ENCODE data around the gene INHBA. TPM values are rescaled to one million over a fixed set of nuclear protein-coding genes. Genes with fewer than 3 reads are reported as not detected.

The INHBA gene
- total RNA-seq, 1 donor from 2014 or later: 70.2 TPM

GRCh38 chr7:41729059-41729458 lies 26.2 kb upstream of the INHBA start:
- no peaks in the 10 kb centered on the region for H3K27me3 ChIP-seq
- H3K9me3 ChIP-seq: no peaks in the 10 kb centered on the region
- H3K4me1 ChIP-seq: peaks cover 5% of the 10 kb centered on the region
- TF ChIP-seq, protein P1, sequence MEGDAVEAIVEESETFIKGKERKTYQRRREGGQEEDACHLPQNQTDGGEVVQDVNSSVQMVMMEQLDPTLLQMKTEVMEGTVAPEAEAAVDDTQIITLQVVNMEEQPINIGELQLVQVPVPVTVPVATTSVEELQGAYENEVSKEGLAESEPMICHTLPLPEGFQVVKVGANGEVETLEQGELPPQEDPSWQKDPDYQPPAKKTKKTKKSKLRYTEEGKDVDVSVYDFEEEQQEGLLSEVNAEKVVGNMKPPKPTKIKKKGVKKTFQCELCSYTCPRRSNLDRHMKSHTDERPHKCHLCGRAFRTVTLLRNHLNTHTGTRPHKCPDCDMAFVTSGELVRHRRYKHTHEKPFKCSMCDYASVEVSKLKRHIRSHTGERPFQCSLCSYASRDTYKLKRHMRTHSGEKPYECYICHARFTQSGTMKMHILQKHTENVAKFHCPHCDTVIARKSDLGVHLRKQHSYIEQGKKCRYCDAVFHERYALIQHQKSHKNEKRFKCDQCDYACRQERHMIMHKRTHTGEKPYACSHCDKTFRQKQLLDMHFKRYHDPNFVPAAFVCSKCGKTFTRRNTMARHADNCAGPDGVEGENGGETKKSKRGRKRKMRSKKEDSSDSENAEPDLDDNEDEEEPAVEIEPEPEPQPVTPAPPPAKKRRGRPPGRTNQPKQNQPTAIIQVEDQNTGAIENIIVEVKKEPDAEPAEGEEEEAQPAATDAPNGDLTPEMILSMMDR (IDR thresholded peaks at IDR 0.05): no peak
- H3K4me3 ChIP-seq: no peak overlapping the region
- intact Hi-C loops (cut with DNase I): no loop called here
- H3K27ac ChIP-seq: no peak overlapping the region
- DNase-seq (no peak), ATAC-seq (no peak)
- no peaks in the 10 kb centered on the region for H3K36me3 ChIP-seq

GRCh38 chr7:41725013-41725412 lies 22.1 kb upstream of the INHBA start:
- intact Hi-C loops (cut with DNase I): no loop called here
- TF ChIP-seq, protein P1 (IDR thresholded peaks at IDR 0.05): no peak
- no peak for ATAC-seq

GRCh38 chr7:41720886-41721285 lies 18.0 kb upstream of the INHBA start:
- TF ChIP-seq, protein P1 (IDR thresholded peaks at IDR 0.05): no peak

More at GRCh38 chr7:41725013-41725412, 22.1 kb upstream of the INHBA start:
- H3K4me3 ChIP-seq: no peak overlapping the region
- H3K27ac ChIP-seq: no peak overlapping the region
- no peaks in the 10 kb centered on the region for H3K27me3 ChIP-seq
- H3K4me1 ChIP-seq: no peaks in the 10 kb centered on the region
- no peaks in the 10 kb centered on the region for H3K36me3 ChIP-seq
- no peaks in the 10 kb centered on the region for H3K9me3 ChIP-seq
- no peak for DNase-seq

DNA sequence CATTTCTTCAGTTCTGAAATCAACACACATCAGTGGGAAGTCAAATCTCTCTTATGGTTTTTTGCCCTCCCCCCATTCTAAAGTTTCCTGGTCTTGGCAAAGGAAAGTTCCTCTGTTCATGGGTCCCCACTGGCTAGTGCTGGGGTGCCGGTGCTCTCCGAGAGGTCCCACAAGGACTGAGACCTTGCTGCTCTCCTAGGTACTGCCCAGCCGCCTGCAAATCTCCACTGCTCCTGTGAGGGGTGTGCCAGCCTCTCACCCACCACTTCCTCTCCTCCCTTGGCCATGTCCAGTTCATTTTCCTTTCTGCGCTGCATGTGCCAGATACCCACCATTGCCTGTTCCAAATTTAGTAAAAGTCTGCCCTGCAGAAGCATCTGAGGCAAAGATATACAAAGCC lies 17.2 kb upstream of the INHBA start:
- Histone ChIP-seq H3K9me3 (no peaks in the 10 kb centered on the region), H3K4me3 (no peak overlapping the region), H3K27me3 (peaks cover 8% of the 10 kb centered on the region), H3K36me3 (no peaks in the 10 kb centered on the region), H3K27ac (no peak overlapping the region), H3K4me1 (no peaks in the 10 kb centered on the region)
- TF ChIP-seq, protein P1 (IDR thresholded peaks at IDR 0.05): no peak
- ATAC-seq (peak; percentile 37), DNase-seq (no peak)
- intact Hi-C loops (cut with DNase I): no loop called here

More at GRCh38 chr7:41720886-41721285, 18.0 kb upstream of the INHBA start:
- Histone ChIP-seq H3K36me3 (no peaks in the 10 kb centered on the region), H3K4me1 (no peaks in the 10 kb centered on the region), H3K27me3 (peaks cover 8% of the 10 kb centered on the region), H3K9me3 (no peaks in the 10 kb centered on the region), H3K4me3 (no peak overlapping the region), H3K27ac (no peak overlapping the region)
- intact Hi-C loops (cut with DNase I): no loop called here
- no peak for ATAC-seq
- DNase-seq: no peak

GRCh38 chr7:41716691-41717090 lies 13.8 kb upstream of the INHBA start:
- Histone ChIP-seq H3K27ac (no peak overlapping the region), H3K4me1 (no peaks in the 10 kb centered on the region), H3K27me3 (peaks cover 8% of the 10 kb centered on the region), H3K36me3 (no peaks in the 10 kb centered on the region), H3K9me3 (no peaks in the 10 kb centered on the region), H3K4me3 (no peak overlapping the region)
- DNase-seq (no peak), ATAC-seq (no peak)
- intact Hi-C loops (cut with DNase I): no loop called here
- TF ChIP-seq, protein P1 (IDR thresholded peaks at IDR 0.05): no peak

GRCh38 chr7:41715000-41715399 lies 12.1 kb upstream of the INHBA start:
- Histone ChIP-seq H3K4me1 (no peaks in the 10 kb centered on the region), H3K4me3 (no peak overlapping the region), H3K27ac (no peak overlapping the region), H3K9me3 (no peaks in the 10 kb centered on the region), H3K36me3 (no peaks in the 10 kb centered on the region), H3K27me3 (peaks cover 8% of the 10 kb centered on the region)
- intact Hi-C loops (cut with DNase I): no loop called here
- ATAC-seq: no peak
- no peak for DNase-seq
- TF ChIP-seq, protein P1 (IDR thresholded peaks at IDR 0.05): no peak
